Activated CD8-positive, alpha-beta T cell treated with anti-CD3 and anti-CD28 coated beads for 36 hours (primary cell): ENCODE results near the gene SMAD2. TPM values are rescaled to one million over a fixed set of nuclear protein-coding genes. Genes with fewer than 3 reads are reported as not detected.

Experiments
- ATAC-seq: fragments of 200-7000 bp; cut with Tn5 transposase; one replicate; pipeline ENCODE4 v1.10.0; 2021; ENCODE audit warnings: mild to moderate bottlenecking, moderate library complexity
- CTCF ChIA-PET: fragments of 350-600 bp; sonication (Branson Sonifier 250); formaldehyde crosslinking; loops from one replicate; lab custom pipeline; 2021; ENCODE audit warnings: antibody characterized with exemption; lab: Charles Lee
- POLR2A ChIA-PET: fragments of 350-600 bp; sonication (Branson Sonifier 250); formaldehyde crosslinking; loops from one replicate; lab custom pipeline; 2021; ENCODE audit warnings: antibody characterized with exemption; lab: Charles Lee
- DNase-seq: peaks from one replicate; pipeline ENCODE4 v3.0.0-alpha.2; 2020
- H3K27ac Mint-ChIP-seq: one replicate; pipeline ENCODE4 v1.8.0; 2021; ENCODE audit warnings: mild to moderate bottlenecking, mixed read lengths
- H3K27me3 Mint-ChIP-seq: one replicate; pipeline ENCODE4 v1.8.0; 2021; ENCODE audit warnings: mixed read lengths
- H3K36me3 Mint-ChIP-seq: one replicate; pipeline ENCODE4 v1.8.0; 2021; ENCODE audit warnings: low read depth, mixed read lengths
- H3K4me1 Mint-ChIP-seq: one replicate; pipeline ENCODE4 v1.8.0; 2021; ENCODE audit warnings: low read depth, mixed read lengths
- H3K4me3 Mint-ChIP-seq: one replicate; pipeline ENCODE4 v1.8.0; 2021; ENCODE audit warnings: mild to moderate bottlenecking, moderate library complexity, mixed read lengths
- H3K9me3 Mint-ChIP-seq: one replicate; pipeline ENCODE4 v1.8.0; 2021; ENCODE audit warnings: mixed read lengths
- intact Hi-C: fragments of 100-400 bp; cut with micrococcal nuclease; formaldehyde crosslinking; loops from one replicate; pipeline ENCODE4 v1.10.0; 2022
- total RNA-seq, 2 experiments: library from RNA; stranded (reverse); gene quantifications; one replicate each; pipeline ENCODE4 v1.2.3, GENCODE V29; 2021
- TF ChIP-seq, protein P1 (sequence below): fragments of 200-600 bp; IDR thresholded peaks from one replicate; pipeline ENCODE4 v1.8.0; 2022; ENCODE audit warnings: antibody characterized with exemption, mild to moderate bottlenecking

SMAD2 gene
- total RNA-seq, 2 experiments from 2014 or later = 141 to 142 TPM

DNA sequence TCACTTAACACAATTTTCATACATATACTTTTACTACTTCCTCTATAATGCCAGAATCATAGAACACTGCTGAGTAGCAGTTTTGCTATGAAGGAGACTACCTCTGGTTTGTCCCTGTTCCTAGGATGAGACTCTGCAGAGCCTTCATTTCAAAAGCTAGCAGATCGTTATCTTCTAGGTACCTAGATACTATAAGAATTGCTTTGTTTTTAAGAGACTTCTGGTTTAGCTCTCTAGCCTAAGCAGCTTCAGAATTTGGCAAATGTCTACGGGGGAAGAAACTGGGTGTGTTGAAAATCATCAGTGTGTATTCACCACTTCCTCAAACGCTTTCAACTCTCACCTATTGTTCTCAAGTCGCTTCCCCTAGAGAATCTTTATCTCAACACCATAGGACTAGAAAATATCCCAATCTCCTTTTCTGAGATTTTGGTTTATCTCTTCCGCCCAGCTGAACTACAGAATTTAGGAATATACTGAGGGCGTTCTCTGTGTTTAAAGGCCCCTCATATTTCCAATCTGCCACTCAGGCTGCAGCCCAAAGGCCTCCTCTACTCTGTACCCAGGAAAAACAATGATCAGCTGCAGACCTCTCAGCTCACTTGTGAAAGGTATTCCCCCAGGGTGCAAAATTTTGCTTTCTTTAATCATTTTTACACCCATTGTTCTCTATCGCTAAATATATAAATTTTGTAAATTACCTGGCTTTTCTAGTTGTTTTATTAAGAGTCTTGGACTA lies 28.7 kb downstream of the SMAD2 start:
- Mint-ChIP-seq H3K27me3 (no peaks in the 10 kb centered on the region), H3K36me3 (peaks cover 70% of the 10 kb centered on the region), H3K4me1 (peaks cover 87% of the 10 kb centered on the region), H3K9me3 (peaks cover 36% of the 10 kb centered on the region), H3K27ac (peak overlapping the region; percentile 87), H3K4me3 (peak overlapping the region; percentile 58)
- DNase-seq (no peak), ATAC-seq (peak; percentile 82)
- ChIA-PET POLR2A (interaction anchor here (0.6 to 1.2 kb wide), 5 partner anchors 11 to 68 kb away, joined by 3 read pairs; no protein-coding TSS in a partner anchor), CTCF (interaction anchor here (1.0 to 1.3 kb wide), 2 partner anchors 11 kb away, joined by 3 to 4 read pairs; no protein-coding TSS in a partner anchor)
- intact Hi-C loops = no loop called here
- TF ChIP-seq, protein P1, sequence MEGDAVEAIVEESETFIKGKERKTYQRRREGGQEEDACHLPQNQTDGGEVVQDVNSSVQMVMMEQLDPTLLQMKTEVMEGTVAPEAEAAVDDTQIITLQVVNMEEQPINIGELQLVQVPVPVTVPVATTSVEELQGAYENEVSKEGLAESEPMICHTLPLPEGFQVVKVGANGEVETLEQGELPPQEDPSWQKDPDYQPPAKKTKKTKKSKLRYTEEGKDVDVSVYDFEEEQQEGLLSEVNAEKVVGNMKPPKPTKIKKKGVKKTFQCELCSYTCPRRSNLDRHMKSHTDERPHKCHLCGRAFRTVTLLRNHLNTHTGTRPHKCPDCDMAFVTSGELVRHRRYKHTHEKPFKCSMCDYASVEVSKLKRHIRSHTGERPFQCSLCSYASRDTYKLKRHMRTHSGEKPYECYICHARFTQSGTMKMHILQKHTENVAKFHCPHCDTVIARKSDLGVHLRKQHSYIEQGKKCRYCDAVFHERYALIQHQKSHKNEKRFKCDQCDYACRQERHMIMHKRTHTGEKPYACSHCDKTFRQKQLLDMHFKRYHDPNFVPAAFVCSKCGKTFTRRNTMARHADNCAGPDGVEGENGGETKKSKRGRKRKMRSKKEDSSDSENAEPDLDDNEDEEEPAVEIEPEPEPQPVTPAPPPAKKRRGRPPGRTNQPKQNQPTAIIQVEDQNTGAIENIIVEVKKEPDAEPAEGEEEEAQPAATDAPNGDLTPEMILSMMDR = no peak

DNA sequence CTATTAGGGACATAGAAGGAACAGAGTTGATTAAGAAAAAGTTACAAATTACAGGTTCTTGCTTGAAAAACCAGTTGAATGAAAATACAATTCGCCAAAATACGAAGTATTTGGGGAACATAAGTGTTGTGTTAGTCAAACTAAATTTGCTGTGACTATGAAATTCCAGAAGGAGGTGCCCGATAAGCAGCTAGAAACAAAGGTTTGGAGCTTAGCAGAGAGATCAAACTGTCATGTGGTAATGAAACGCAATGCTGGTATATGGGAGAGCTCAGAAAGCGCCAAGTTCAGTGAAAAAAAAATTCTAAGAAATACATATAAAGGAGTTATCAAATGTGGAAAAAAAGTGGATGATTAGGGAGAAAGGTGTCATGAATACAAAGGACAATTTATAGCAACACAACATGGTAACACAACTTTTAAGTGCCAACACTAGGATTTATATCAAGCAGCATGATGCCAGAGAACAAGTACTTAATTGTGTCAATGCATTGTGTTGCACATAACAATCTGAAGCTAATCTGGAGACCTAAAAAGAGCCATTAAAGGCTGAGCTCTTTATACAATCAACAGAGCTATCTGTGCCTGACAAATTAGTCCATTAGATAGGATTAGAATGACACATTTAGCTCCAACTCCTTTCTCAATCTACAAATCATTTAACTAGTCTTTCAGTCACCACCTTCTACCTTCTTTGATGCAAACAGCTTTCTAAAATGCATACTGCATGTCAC lies 31.2 kb downstream of the SMAD2 start:
- H3K9me3 Mint-ChIP-seq = peaks cover 17% of the 10 kb centered on the region
- H3K4me1 Mint-ChIP-seq = peaks cover 91% of the 10 kb centered on the region
- no peak overlapping the region for H3K4me3 Mint-ChIP-seq
- peaks cover 69% of the 10 kb centered on the region for H3K36me3 Mint-ChIP-seq
- H3K27ac Mint-ChIP-seq = no peak overlapping the region
- POLR2A ChIA-PET = interaction anchor here (1.4 kb wide), 1 partner anchor 35 kb away, joined by 3 read pairs; no protein-coding TSS in a partner anchor
- no peak for ATAC-seq
- CTCF ChIA-PET = interaction anchor here (0.9 to 1.7 kb wide), 5 partner anchors 10 to 98 kb away, joined by 3 to 8 read pairs (median 3); no protein-coding TSS in a partner anchor
- no peak for DNase-seq
- no peaks in the 10 kb centered on the region for H3K27me3 Mint-ChIP-seq
- intact Hi-C loops = no loop called here
- TF ChIP-seq, protein P1 = no peak

DNA sequence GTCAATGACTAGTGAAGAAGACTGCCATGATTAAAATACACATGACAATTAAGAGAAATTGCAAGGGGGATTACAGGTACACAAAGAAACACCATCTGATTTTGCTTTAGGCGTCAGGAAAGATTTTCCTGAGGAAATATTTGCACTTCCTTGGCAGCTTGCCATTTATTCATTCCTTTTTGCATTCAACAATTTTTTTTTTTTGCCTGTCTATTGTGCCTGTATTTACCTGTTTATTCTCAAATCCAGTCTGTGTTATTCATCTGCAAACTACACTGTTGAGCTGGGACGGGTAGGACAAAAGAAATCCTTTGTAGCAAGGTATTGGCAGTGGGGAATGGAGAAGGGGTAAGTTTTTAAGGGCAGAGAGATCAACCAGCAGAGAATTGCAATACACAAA lies 31.8 kb downstream of the SMAD2 start:
- DNase-seq (no peak), ATAC-seq (no peak)
- Mint-ChIP-seq H3K27me3 (no peaks in the 10 kb centered on the region), H3K27ac (no peak overlapping the region), H3K4me3 (no peak overlapping the region), H3K36me3 (peaks cover 68% of the 10 kb centered on the region), H3K4me1 (peaks cover 91% of the 10 kb centered on the region), H3K9me3 (peaks cover 12% of the 10 kb centered on the region)
- TF ChIP-seq, protein P1 = no peak
- POLR2A ChIA-PET = interaction anchor here (0.6 kb wide), 1 partner anchor 1552 kb away, joined by 3 read pairs; no protein-coding TSS in a partner anchor
- intact Hi-C loops = no loop called here
- CTCF ChIA-PET = interaction anchor here (1.0 kb wide), 1 partner anchor 10 kb away, joined by 3 read pairs; no protein-coding TSS in a partner anchor

DNA sequence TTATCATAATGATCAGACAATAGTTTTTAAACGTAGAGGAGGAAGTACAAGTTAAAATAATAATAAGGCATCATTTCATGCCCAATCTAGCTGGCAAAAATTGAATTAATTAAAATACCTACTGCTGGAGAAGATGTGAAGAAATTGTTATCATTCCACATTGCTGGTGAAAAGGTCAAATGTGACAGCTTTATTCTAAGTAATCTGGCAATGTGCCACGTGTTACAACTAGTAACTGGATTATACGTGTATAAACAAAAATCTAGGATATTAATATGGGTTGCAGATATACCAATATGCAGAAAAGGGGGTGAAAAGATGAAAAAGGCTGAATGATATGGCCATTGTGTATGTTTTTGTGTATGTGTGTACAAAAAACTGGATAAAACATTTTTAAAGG lies 32.4 kb downstream of the SMAD2 start:
- Mint-ChIP-seq H3K9me3 (peaks cover 7% of the 10 kb centered on the region), H3K27me3 (no peaks in the 10 kb centered on the region), H3K4me1 (peaks cover 87% of the 10 kb centered on the region), H3K27ac (no peak overlapping the region), H3K36me3 (peaks cover 63% of the 10 kb centered on the region), H3K4me3 (no peak overlapping the region)
- ATAC-seq = no peak
- intact Hi-C loops = no loop called here
- ChIA-PET POLR2A (interaction anchor here (0.6 kb wide), 1 partner anchor 1553 kb away, joined by 3 read pairs; no protein-coding TSS in a partner anchor), CTCF (interaction anchor here (1.0 to 1.1 kb wide), 3 partner anchors 10 to 19 kb away, joined by 3 read pairs; no protein-coding TSS in a partner anchor)
- TF ChIP-seq, protein P1 = no peak
- DNase-seq = no peak
